ENCODE measurements around the gene CAMK2N2. TPM values are rescaled to one million over a fixed set of nuclear protein-coding genes. Genes with fewer than 3 reads are reported as not detected.

CAMK2N2 gene
- total and polyA plus RNA-seq, 2 experiments from 2014 or later: 0.27 TPM; not detected in 1

DNA sequence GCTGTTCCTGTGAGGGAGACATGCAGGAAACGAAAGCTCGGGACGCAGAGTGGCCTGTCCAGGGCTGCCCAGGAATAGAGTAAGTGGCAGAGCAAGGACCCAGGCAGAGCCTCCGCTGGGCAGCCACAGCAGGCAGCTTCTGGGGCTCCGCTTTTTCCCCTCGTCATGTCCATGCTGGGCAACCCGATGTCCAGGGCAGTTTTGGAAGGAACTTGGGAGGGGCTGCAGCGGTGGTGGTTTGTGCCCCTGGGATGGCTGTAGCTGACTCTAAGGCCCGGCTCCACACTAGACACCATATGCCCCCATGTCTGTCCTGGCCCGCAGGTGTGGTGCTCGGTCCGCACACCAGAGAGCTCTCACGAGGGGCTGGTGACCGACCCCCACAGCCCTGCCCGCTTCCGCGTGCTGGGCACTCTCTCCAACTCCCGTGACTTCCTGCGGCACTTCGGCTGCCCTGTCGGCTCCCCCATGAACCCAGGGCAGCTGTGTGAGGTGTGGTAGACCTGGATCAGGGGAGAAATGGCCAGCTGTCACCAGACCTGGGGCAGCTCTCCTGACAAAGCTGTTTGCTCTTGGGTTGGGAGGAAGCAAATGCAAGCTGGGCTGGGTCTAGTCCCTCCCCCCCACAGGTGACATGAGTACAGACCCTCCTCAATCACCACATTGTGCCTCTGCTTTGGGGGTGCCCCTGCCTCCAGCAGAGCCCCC, 30.5 kb upstream of the CAMK2N2 start:
- Histone ChIP-seq H3K4me3 (no peak overlapping the region), H3K27ac (no peak overlapping the region), H3K9me3 (ENCODE audit: low read depth) (no peaks in the 10 kb centered on the region), H3K4me1 (ENCODE audit: low read depth) (no peaks in the 10 kb centered on the region), H3K27me3 (peaks cover 14% of the 10 kb centered on the region), H3K36me3 (no peaks in the 10 kb centered on the region)
- DNase-seq (ENCODE audit: low read depth in 1 of 2, low spot score in 1 of 2): no peak
- TF ChIP-seq, protein P1, sequence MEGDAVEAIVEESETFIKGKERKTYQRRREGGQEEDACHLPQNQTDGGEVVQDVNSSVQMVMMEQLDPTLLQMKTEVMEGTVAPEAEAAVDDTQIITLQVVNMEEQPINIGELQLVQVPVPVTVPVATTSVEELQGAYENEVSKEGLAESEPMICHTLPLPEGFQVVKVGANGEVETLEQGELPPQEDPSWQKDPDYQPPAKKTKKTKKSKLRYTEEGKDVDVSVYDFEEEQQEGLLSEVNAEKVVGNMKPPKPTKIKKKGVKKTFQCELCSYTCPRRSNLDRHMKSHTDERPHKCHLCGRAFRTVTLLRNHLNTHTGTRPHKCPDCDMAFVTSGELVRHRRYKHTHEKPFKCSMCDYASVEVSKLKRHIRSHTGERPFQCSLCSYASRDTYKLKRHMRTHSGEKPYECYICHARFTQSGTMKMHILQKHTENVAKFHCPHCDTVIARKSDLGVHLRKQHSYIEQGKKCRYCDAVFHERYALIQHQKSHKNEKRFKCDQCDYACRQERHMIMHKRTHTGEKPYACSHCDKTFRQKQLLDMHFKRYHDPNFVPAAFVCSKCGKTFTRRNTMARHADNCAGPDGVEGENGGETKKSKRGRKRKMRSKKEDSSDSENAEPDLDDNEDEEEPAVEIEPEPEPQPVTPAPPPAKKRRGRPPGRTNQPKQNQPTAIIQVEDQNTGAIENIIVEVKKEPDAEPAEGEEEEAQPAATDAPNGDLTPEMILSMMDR (IDR thresholded peaks at IDR 0.05; ENCODE audit: low read depth, low read length): no peak

DNA sequence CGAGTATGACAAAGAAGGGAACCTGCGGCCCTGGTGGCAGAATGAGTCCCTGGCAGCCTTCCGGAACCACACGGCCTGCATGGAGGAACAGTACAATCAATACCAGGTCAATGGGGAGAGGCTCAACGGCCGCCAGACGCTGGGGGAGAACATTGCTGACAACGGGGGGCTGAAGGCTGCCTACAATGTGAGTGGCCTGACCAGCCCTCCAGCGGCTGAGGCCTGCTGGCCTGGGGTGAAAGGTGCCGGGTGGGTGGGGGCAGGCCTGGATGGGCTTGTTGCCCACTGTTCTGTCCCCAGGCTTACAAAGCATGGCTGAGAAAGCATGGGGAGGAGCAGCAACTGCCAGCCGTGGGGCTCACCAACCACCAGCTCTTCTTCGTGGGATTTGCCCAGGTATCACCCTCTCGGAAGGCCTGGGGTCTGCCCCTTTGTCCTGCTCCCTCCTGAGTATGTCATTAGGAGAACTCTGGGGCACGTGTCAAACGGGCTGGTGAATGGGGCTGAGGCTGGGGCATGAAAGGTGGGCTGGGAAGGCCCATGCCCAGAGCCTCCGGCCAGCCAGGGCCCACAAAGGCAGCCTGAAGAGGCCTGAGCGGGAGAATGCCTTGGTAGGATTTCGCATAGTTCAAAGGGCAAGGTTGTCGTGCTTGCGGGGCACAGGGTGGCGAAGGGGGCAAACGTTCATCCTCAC, 29.8 kb upstream of the CAMK2N2 start:
- Histone ChIP-seq H3K36me3 (no peaks in the 10 kb centered on the region), H3K4me3 (no peak overlapping the region), H3K27me3 (peaks cover 20% of the 10 kb centered on the region), H3K4me1 (ENCODE audit: low read depth) (no peaks in the 10 kb centered on the region), H3K27ac (no peak overlapping the region), H3K9me3 (ENCODE audit: low read depth) (no peaks in the 10 kb centered on the region)
- no peak for DNase-seq (ENCODE audit: low read depth in 1 of 2, low spot score in 1 of 2)
- TF ChIP-seq, protein P1 (IDR thresholded peaks at IDR 0.05; ENCODE audit: low read depth, low read length): no peak

- Histone ChIP-seq H3K27ac (no peak overlapping the region), H3K27me3 (peaks cover 29% of the 10 kb centered on the region), H3K4me1 (ENCODE audit: low read depth) (no peaks in the 10 kb centered on the region), H3K36me3 (no peaks in the 10 kb centered on the region), H3K4me3 (no peak overlapping the region), H3K9me3 (ENCODE audit: low read depth) (no peaks in the 10 kb centered on the region)
- no peak for DNase-seq (ENCODE audit: low read depth in 1 of 2, low spot score in 1 of 2)
- TF ChIP-seq, protein P1 (IDR thresholded peaks at IDR 0.05; ENCODE audit: low read depth, low read length): no peak
These were observed 29.0 kb upstream of the CAMK2N2 start for GRCh38 chr3:184290331-184290730.

GRCh38 chr3:184289426-184289938, 28.1 kb upstream of the CAMK2N2 start:
- peaks cover 29% of the 10 kb centered on the region for H3K27me3 ChIP-seq
- no peaks in the 10 kb centered on the region for H3K4me1 ChIP-seq (ENCODE audit: low read depth)
- H3K36me3 ChIP-seq: no peaks in the 10 kb centered on the region
- H3K4me3 ChIP-seq: no peak overlapping the region
- peak; percentile 53 to 65 for DNase-seq (ENCODE audit: low read depth in 1 of 2, low spot score in 1 of 2)
- TF ChIP-seq, protein P1 (IDR thresholded peaks at IDR 0.05; ENCODE audit: low read depth, low read length): peak; percentile 71
- H3K9me3 ChIP-seq (ENCODE audit: low read depth): no peaks in the 10 kb centered on the region
- no peak overlapping the region for H3K27ac ChIP-seq

GRCh38 chr3:184284696-184285095, 23.3 kb upstream of the CAMK2N2 start:
- no peak overlapping the region for H3K4me3 ChIP-seq
- H3K36me3 ChIP-seq: no peaks in the 10 kb centered on the region
- no peaks in the 10 kb centered on the region for H3K4me1 ChIP-seq (ENCODE audit: low read depth)
- TF ChIP-seq, protein P1 (IDR thresholded peaks at IDR 0.05; ENCODE audit: low read depth, low read length): peak; percentile 64
- no peaks in the 10 kb centered on the region for H3K9me3 ChIP-seq (ENCODE audit: low read depth)
- peaks cover 41% of the 10 kb centered on the region for H3K27me3 ChIP-seq
- no peak overlapping the region for H3K27ac ChIP-seq
- DNase-seq (ENCODE audit: low read depth in 1 of 2, low spot score in 1 of 2): peak; percentile 71 to 92
